Esophagus muscularis mucosa (tissue), 4 donors: ENCODE data around the gene TMEM63C.

Source experiments
- CTCF ChIP-seq, 3 experiments: fragments of 200-600 bp in 2 of 3; fragments of 450-650 bp in 1 of 3; sonication (generic) in 2 of 3; IDR thresholded peaks; one replicate each; pipeline ENCODE4 v1.5.1; 2017 to 2019; ENCODE audit warnings: antibody characterized with exemption in 3 of 3, mild to moderate bottlenecking in 2 of 3, moderate library complexity in 1 of 3
- EP300 ChIP-seq: sonication (generic); formaldehyde crosslinking; IDR thresholded peaks from one replicate; pipeline ENCODE4 v1.6.1; 2017; ENCODE audit warnings: antibody characterized with exemption
- POLR2A ChIP-seq: fragments of 450-650 bp; IDR thresholded peaks from one replicate; pipeline ENCODE4 v1.6.1; 2017; ENCODE audit warnings: antibody characterized with exemption, moderate library complexity, mild to moderate bottlenecking, low read depth
- POLR2AphosphoS5 ChIP-seq, 2 donors: sonication (generic); formaldehyde crosslinking; IDR thresholded peaks; one replicate each; pipeline ENCODE4 v1.6.1; 2017; ENCODE audit warnings: antibody characterized with exemption in 2 of 2

- TF ChIP-seq POLR2A, result no peak
- TF ChIP-seq CTCF (IDR thresholded peaks at IDR 0.05), result no peak
- TF ChIP-seq EP300, result no peak
- TF ChIP-seq POLR2AphosphoS5 (IDR thresholded peaks at IDR 0.05), result no peak
Observed at GRCh38 chr14:77184396-77185092, 2.9 kb downstream of the TMEM63C start.
